ENCODE results near the gene ZFYVE27.

ZFYVE27 gene

GRCh38 chr10:97771055-97771891 lies 34.3 kb downstream of the ZFYVE27 start:
- DNase-seq = peak; percentile 9

GRCh38 chr10:97771913-97772823 lies 35.2 kb downstream of the ZFYVE27 start, which contains the start of gene SFRP5:
Gene SFRP5 (minus strand): TSS chr10:97771999. CDS start chr10:97771833, 166 bp downstream.
- DNase-seq = no peak

DNA sequence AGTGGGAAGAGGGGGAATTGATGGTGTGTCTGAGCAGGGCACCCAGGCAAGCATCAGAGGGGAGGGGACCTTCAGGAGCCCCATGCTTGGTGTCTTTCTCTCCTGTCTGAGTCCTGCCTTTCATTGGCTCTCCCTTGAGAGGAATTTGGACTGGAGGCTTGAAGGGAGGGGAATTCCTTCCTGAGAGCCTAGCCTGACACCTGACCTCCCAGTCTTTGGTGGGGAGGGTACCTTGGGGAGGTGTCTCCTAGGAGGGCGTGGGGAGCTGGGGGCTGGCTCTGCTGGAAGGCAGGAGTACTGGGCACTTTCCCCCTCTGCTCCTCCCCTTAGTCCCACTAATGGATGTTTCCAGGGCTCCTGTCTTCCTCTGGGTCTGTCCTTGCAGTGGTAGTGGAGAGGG lies 36.2 kb downstream of the ZFYVE27 start:
- no peak for DNase-seq

DNA sequence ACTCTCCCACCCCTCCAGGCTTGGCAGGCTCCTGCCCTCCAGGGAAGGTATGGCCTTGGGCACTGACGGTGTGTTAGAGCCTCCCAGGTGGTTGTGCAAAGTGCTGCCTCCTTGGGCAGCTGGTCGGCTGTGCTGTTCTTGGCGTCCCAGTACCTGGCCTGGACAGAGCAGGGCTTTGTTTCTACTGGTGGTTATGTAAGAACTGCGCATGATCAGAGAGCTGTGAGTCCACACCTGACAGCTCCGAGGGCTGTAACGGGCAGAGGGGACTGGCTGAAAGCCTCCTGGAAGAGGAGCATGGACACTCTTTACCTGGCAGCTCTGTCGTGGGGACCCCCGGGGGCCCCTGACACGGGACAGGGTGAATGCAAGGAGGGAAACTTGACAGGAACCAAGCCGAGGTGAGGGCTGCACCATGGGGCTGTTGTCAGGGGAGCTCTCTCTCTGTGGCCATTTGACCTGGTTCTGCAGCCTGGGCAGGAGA lies 37.9 kb downstream of the ZFYVE27 start:
- DNase-seq = no peak

- DNase-seq = no peak
Observed at GRCh38 chr10:97777143-97777542, 40.2 kb downstream of the ZFYVE27 start.

- DNase-seq = no peak
Observed at GRCh38 chr10:97778452-97779302, 41.7 kb downstream of the ZFYVE27 start.

DNA sequence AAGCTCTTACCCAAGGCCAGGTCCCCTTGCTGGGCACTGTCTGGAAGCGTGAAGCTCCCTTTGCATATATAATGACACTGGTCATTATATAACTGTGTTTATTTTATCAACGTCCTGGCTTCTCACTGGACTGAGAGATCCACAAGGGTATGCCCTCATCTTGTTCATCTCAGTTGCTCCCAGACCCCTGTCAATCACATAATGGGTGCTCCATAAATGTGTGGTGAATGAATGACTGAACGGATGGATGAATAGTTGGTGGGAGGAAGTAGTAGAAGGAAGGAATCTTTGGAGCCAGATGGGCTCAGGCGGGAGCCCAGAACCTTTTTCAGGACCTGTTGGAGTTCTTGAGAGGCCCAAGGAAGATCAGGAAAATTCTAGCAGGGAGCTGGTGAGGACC lies 42.6 kb downstream of the ZFYVE27 start:
- DNase-seq = no peak

DNA sequence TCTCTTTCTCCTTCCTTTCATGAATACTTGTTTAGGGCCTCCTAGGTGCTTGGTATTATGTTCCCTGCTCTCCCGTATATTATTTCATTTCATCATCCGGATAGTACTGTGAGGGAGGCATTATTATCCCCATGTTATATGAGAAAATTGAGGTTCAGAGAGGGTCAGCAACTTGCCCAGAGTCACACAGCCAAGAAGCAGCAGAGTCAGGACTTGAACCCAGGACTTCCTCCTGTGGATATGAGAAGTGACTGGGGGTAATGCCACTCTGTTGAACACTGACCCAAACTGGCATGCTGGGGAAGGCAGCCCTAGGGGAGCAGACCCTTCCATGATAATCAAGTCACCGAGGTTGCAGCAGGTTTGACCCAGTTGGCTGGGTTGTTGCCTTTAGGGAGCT lies 43.0 kb downstream of the ZFYVE27 start:
- no peak for DNase-seq

GRCh38 chr10:97780841-97781617 lies 44.1 kb downstream of the ZFYVE27 start:
- no peak for DNase-seq

- DNase-seq = no peak
Observed at GRCh38 chr10:97781618-97782331, 44.8 kb downstream of the ZFYVE27 start.

DNA sequence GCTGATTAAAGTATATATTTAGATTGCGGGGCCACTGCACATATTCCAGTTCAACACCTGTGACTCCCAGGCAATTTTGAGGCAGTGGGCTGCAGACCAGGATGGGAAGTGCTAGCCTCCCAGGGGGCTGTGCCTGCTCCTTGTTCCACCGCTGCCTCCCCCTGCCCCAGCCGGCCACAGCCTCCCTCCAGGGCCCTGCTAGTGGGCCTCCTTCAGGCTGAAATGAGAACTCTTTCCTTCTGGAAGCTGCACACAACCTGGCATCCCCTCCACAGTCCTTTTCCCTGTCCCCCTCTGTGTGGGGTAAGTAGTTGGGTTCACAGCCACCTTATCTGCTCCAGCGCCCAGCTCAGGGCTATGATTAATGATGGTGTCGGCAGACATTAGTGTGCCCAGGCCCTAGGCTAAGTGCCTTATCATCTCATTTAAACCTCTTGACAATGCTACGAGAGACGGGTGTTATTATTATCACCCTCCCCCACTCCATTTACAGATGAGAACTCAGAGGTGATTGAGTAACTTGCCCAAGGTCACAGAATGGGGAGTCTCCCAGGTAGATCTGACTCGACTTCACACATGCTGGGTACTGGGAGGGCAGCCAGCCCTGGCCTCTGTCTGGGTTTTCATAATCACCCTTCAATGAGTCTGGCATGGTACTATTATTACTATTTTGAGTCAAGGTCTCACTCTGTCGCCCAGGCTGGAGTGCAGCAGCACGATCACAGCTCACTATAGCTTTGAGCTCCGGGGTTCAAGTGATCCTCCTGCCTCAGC lies 45.7 kb downstream of the ZFYVE27 start:
- no peak for DNase-seq

- DNase-seq = no peak
Observed at GRCh38 chr10:97784200-97784810, 47.4 kb downstream of the ZFYVE27 start.

GRCh38 chr10:97785231-97785630 lies 48.3 kb downstream of the ZFYVE27 start:
- DNase-seq = no peak

DNA sequence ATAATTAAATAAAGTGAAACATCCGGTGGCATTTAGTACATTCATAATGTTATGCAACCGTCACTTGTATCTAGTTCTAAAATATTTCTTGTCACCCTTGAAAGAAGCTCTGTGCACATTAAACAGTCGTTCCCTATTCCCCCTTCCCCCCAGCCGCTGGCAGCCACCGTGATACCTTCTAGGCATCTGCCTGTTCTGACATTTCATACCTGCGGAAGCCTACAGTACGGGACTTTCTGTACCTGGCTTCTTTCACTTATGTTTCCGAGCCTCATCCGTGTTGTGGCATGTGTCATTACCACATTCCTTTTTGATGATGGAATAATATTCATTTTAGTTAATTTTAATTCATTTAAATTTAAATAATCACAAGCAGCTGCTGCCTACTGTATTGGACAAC lies 48.8 kb downstream of the ZFYVE27 start:
- DNase-seq = no peak

DNA sequence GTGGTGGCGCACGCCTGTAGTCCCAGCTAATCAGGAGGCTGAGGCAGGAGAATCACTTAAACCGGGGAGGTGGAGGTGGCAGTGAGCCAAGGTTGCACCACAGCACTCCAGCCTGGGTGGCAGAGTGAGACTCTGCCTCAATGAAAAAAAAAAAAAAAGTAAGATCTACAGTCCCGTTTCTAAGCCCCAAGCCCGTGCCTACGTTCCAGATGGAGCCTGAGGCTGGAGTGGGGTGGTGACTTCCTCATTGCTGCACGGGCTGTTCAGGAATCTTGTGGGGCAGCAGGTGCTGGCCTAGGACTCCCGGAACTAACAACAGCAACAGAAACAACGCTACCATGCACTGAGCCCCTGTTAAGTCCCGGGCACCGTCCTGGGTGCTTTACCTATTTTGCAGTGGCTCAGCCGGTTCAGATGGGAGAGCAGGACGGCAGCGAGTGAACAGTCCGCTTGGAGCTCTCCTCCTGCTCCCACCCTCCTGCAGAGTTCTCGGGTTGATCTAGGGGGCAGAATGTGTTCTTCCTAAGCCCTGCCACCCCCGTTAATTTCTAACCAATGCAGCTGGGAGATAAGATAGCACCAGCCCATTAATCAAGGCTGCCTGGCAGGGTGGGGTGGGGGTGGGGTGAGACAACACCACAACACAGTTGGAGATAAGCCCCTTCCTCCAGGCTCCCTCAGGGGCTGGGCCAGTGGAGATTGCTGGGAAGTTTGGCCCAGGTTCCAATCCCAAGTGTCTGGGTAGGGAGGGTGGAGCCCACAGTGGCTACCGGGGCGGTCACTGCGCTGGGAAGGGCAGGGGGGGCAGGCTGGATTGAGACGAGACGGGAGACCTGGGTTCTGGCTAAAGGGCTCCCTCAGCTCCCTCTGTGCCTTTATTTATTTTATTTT lies 51.9 kb downstream of the ZFYVE27 start:
- DNase-seq = no peak

- no peak for DNase-seq
Observed at GRCh38 chr10:97789770-97790397, 53.0 kb downstream of the ZFYVE27 start.

DNA sequence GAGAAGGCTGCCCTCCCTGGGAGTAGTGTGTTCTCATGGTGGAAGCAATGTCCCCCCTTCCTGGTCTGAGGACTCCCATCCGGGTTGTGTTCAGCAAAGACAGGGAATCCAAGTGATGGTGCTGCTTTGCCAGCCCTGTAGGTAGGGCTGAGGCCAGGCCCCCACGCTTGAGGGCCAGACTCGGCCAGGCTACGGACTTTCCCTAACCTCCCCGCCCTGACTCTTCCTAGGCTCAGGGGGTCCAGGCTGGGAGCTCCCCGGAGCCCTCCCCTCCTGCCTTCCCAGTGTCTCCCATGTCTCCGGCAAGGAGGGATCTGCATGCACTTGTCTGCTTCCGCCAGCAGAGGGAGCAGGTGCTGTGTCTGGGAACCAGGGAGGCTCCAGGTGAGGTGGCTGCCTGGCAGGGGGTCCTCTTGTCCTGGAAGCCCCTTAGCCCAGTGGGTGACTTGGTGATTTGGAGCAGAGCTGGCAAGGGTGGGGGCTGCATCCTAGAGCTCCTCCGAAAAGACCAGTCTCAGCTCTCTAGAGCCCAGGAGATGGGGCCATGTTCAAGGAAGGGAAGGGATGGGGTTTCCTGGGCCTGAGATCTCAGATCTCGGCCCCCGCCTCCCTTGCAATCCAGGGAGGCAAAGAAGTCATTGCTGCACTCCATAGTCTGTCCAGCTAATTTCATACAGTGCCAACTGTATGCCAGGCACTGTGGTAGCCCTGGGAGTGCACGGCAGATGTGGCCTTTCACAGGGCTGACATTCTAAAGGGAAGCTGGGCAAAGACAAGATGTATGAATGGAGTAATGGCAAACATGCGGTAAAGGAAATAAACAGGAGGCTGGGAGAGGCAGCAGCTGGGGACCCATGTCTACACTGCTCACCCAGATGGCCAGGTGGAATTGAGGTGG lies 55.1 kb downstream of the ZFYVE27 start:
- peak; percentile 77 for DNase-seq

All from activated CD4-positive, alpha-beta T cell treated with anti-CD3 and anti-CD28 coated beads, Interleukin-2, Interleukin-6, amounts not matched to agents 100 ng/mL and 50 ng/mL, durations not matched to agents 16 hours and 8 hours (primary cell).